GM18498 (cell line): ENCODE results near the gene PRRC2A.
"Not testable (repeated sequence)": the region's sequence is repeated elsewhere in the genome, so short reads cannot be mapped to it uniquely, and the experiment has no call there.

ENCODE experiments used
- ATAC-seq: cut with Tn5 transposase; IDR thresholded peaks from one replicate; pipeline ENCODE4 v1.9.1; 2021; ENCODE audit warnings: mild to moderate bottlenecking, moderate library complexity; ENCODE audit not compliant: unreplicated experiment

PRRC2A gene

DNA sequence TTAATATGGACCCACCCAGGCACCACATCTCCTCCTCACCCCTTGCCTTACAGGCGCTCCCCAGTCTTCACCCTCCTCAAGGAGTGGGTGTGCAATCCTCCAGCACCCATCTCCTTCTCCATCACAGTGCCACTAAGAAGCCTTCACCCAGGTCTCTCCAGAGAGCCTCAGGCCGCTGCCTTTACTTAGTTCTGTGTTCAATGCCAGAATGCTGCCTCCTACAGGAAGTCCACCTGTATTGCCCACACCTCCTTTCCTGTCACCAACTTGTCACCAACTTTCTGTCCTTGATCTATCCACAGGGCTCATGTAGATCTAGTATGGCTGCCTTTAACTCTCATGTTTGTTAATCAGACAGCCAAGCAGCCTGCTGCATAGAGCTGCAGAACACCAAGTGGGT is 35.0 kb upstream of the PRRC2A start:
- no peak for ATAC-seq

- no peak for ATAC-seq
These were observed 34.5 kb upstream of the PRRC2A start, which contains the start of gene LST1 for GRCh38 chr6:31586008-31586407. TSS of gene LST1 (plus strand) at chr6:31586277. CDS start at chr6:31587300, 1,023 bp downstream.

GRCh38 chr6:31586599-31587281 is 33.8 kb upstream of the PRRC2A start:
- ATAC-seq: no peak

- ATAC-seq: no peak
These were observed 32.4 kb upstream of the PRRC2A start for GRCh38 chr6:31587791-31588777.

DNA sequence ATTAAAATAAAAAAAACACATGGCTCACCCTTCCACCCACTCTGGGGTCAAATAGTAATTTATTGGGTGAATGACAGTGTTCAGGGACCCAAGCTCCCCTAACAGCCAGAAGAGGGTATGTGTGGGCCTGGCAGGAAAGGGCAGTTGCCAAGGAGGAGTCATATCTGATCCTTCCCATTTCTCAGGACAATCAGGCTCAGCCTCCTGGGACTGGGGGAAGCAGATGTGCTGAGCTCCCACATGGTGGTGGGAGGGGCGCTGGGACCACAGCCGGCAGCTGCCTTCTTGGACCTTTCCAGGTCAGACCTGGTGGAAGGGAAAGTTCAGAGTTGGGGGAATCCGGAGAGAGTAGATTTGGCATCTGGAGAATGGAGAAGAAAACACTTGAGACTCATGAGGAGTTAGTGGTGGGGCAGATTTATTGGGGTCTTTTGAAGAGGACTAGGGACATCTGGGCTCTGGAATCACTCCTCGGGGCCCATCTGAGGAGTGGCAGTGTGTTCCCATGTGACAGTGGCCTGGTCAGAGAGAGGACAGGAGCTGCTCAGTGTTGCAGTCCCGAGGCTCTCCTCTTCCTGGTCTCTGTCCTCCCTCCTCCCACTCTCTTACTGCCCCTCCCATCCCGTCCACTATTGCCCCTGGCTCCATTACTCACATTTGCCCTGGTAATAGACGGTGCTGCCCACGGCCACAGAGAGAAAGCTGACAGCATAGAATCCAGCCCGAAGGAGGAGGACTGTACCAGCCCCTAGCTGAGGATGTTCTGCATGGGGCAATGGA is 31.5 kb upstream of the PRRC2A start:
- ATAC-seq: no peak

DNA sequence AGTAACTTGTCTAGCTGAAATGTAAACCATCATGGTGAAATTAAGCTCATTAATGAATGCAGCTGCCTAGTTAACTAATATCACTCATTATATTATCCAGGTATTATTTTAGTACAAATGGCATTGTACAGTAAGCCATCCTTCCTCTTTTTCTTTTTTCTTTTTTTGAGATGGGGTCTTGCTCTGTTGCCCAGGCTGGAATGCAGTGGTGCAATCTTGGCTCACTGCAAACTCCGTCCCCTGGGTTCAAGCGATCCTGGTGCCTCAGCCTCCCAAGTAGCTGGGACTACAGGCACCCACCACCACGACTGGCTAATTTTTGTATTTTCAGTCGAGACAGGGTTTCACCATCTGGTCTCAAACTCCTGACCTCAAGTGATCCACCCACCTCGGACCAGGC is 29.8 kb upstream of the PRRC2A start:
- not testable (repeated sequence) for ATAC-seq

- ATAC-seq: no peak
These were observed 28.1 kb upstream of the PRRC2A start for GRCh38 chr6:31592396-31592771.

DNA sequence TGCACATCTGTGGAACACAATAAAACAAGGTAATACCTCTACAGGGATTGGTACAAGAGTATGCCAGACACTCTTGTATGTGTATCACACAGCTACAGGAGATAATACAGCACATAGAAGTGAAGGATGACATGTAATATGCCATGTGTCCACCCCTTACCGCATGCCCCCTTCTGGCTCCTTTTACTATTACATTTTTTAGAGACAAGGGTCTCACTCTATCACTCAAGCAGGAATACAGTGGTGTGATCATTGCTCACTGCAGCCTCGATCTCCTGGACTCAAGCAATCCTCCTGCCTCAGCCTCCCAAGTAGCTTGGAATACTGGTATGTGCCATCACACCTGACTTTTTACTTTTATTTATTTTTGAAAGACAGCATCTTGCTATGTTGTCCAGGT is 23.5 kb upstream of the PRRC2A start:
- ATAC-seq: peak; percentile 44

GRCh38 chr6:31607317-31607716 is 13.2 kb upstream of the PRRC2A start:
- no peak for ATAC-seq

- ATAC-seq: no peak
These were observed 10.8 kb upstream of the PRRC2A start for GRCh38 chr6:31609519-31610406.

DNA sequence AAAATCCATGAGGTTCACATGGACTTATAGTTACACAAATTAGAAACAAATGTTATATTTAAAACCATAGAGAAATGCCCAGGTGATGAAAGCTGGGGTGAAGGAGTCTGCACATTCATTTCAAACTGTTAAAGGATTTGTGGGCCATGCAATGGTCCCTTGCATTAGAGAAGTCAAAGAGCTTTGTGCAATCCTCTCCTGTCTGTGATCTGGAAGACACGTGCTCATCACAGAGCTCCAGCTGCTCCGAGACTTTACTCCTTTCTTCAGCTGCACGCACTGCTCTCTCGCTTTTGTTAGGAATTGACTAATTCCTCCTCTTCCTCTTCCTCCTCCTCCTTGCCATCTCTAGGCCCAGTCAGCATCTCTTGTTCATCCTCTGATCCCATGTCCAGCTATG is 9.5 kb upstream of the PRRC2A start:
- no peak for ATAC-seq

DNA sequence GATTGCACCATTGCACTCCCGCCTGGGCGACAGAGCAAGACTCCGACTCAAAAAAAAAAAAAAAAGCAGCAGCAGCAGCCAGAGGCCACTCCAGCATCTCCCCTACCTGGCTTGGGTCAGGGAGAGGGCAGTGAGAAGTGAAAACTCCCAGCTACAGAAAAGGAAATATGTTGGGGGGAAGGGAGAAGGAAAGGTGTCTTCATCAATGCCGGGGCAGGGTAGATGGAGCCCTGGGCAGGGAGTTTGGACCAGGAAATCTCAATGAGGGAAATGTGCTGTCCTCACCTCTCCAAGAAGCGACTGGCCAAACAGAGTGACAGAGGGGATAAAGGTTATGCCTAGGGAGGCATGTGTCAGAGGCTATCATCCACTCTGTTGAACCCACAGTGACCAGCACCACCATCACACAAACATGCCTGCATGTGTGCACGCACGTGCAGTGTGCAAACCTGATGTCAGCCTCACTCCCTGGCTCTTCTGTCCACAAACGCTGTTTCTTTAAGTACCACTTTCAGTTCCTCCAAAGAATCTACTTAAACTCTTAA is 6.4 kb upstream of the PRRC2A start:
- ATAC-seq: peak; percentile 74

- ATAC-seq: peak; percentile 26
These were observed 5.6 kb upstream of the PRRC2A start, which contains the start of gene AIF1 for GRCh38 chr6:31614684-31615578. TSS of gene AIF1 (plus strand) at chr6:31615234. CDS start at chr6:31615330, 96 bp downstream.

DNA sequence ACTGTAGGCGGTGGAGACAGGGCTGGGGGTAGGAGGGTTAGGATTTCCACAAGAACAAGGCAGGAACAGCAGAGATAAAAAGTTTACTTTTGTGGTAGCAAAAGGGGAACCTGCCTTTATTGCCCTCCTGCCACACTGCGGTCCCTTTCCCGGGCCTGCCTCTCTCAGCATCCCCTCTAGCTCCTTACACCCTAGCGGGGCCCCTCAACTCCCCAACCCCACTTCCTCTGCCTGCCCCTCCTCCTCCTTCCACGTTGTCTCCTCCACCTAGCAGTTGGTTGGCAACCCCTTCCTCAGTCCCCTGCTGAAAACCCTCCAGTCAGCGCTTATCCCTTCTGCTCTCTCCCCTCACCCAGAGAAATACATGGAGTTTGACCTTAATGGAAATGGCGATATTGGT is 4.8 kb upstream of the PRRC2A start:
- no peak for ATAC-seq

GRCh38 chr6:31617010-31617409 is 3.5 kb upstream of the PRRC2A start:
- no peak for ATAC-seq

- peak; percentile 84 for ATAC-seq
These were observed 520 bp upstream of the PRRC2A start for GRCh38 chr6:31619805-31620585.

- no peak for ATAC-seq
These were observed 915 bp downstream of the PRRC2A start for GRCh38 chr6:31621320-31621939.

DNA sequence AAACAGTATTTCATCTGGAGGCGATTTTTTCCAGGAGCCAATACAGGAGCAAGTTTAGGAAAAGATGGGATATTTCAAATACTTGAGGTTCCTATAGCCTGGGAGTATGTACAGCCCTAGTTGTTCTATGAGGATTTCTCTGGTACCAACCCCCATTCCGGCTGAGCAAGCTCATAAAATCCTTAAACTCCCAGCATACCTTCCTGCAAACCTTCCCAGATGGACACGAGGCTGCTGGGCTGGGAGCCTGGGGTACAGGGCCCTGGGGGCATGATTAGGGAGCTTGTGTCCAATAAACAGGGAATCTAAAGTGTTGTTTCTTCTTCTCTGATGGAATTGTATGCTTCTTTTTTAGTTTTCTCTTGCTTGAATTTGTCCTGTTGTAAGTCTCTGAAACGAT is 1.5 kb downstream of the PRRC2A start:
- ATAC-seq: no peak
